ENCODE measurements around the gene MAP7. TPM values are rescaled to one million over a fixed set of nuclear protein-coding genes. Genes with fewer than 3 reads are reported as not detected.
"Not testable (repeated sequence)": the region's sequence is repeated elsewhere in the genome, so short reads cannot be mapped to it uniquely, and the experiment has no call there.

Gene MAP7
- total RNA-seq, 1 experiment from 2014 or later: 60.7 TPM

- no peak for DNase-seq (ENCODE audit: extremely low read depth, low read depth)
These were observed 76.0 kb downstream of the MAP7 start for GRCh38 chr6:136474241-136474640.

GRCh38 chr6:136471922-136472321, 78.3 kb downstream of the MAP7 start:
- no peak for DNase-seq (ENCODE audit: extremely low read depth, low read depth)

- no peak for DNase-seq (ENCODE audit: extremely low read depth, low read depth)
These were observed 78.8 kb downstream of the MAP7 start for GRCh38 chr6:136471372-136471771.

GRCh38 chr6:136470044-136470443, 80.2 kb downstream of the MAP7 start:
- no peak for DNase-seq (ENCODE audit: extremely low read depth, low read depth)

- no peak for DNase-seq (ENCODE audit: extremely low read depth, low read depth)
These were observed 81.1 kb downstream of the MAP7 start for GRCh38 chr6:136469154-136469553.

GRCh38 chr6:136468711-136469110, 81.5 kb downstream of the MAP7 start:
- DNase-seq (ENCODE audit: extremely low read depth, low read depth): no peak

- DNase-seq (ENCODE audit: extremely low read depth, low read depth): no peak
These were observed 83.0 kb downstream of the MAP7 start for GRCh38 chr6:136467186-136467585.

- no peak for DNase-seq (ENCODE audit: extremely low read depth, low read depth)
These were observed 83.4 kb downstream of the MAP7 start for GRCh38 chr6:136466777-136467176.

GRCh38 chr6:136465766-136466303, 84.4 kb downstream of the MAP7 start:
- DNase-seq (ENCODE audit: extremely low read depth, low read depth): no peak

GRCh38 chr6:136464874-136465273, 85.3 kb downstream of the MAP7 start:
- no peak for DNase-seq (ENCODE audit: extremely low read depth, low read depth)

- DNase-seq (ENCODE audit: extremely low read depth, low read depth): no peak
These were observed 86.1 kb downstream of the MAP7 start for GRCh38 chr6:136464148-136464547.

GRCh38 chr6:136463743-136464142, 86.5 kb downstream of the MAP7 start:
- DNase-seq (ENCODE audit: extremely low read depth, low read depth): no peak

GRCh38 chr6:136446579-136447187, 103.5 kb downstream of the MAP7 start:
- no peak for DNase-seq (ENCODE audit: extremely low read depth, low read depth)

GRCh38 chr6:136446145-136446544, 104.1 kb downstream of the MAP7 start:
- no peak for DNase-seq (ENCODE audit: extremely low read depth, low read depth)

GRCh38 chr6:136445063-136445462, 105.2 kb downstream of the MAP7 start:
- DNase-seq (ENCODE audit: extremely low read depth, low read depth): no peak

- no peak for DNase-seq (ENCODE audit: extremely low read depth, low read depth)
These were observed 110.0 kb downstream of the MAP7 start for GRCh38 chr6:136440203-136440602.

GRCh38 chr6:136439514-136440190, 110.6 kb downstream of the MAP7 start:
- no peak for DNase-seq (ENCODE audit: extremely low read depth, low read depth)

- DNase-seq (ENCODE audit: extremely low read depth, low read depth): no peak
These were observed 111.8 kb downstream of the MAP7 start for GRCh38 chr6:136438441-136438840.

GRCh38 chr6:136437246-136437645, 113.0 kb downstream of the MAP7 start:
- DNase-seq (ENCODE audit: extremely low read depth, low read depth): no peak

GRCh38 chr6:136435101-136435500, 115.1 kb downstream of the MAP7 start:
- DNase-seq (ENCODE audit: extremely low read depth, low read depth): no peak

GRCh38 chr6:136431306-136431705, 118.9 kb downstream of the MAP7 start:
- DNase-seq (ENCODE audit: extremely low read depth, low read depth): not testable (repeated sequence)
